Activated CD8-positive, alpha-beta memory T cell treated with anti-CD3 and anti-CD28 coated beads for 24 hours (primary cell): ENCODE data around the gene PRPF31.
"Not testable (repeated sequence)": the region's sequence is repeated elsewhere in the genome, so short reads cannot be mapped to it uniquely, and the experiment has no call there.

Source experiments
- DNase-seq: peaks from one replicate; pipeline ENCODE4 v3.0.0-alpha.2; 2020

Gene PRPF31

GRCh38 chr19:54115109-54116063 lies at the start of gene PRPF31, which contains the start of gene TFPT:
Gene PRPF31 (plus strand): TSS chr19:54115754. CDS start chr19:54118279, 2,525 bp downstream.
Gene TFPT (minus strand): TSS chr19:54115657. CDS start chr19:54115269, 388 bp downstream.
- peak; percentile 98 for DNase-seq

GRCh38 chr19:54069470-54069869 lies 46.1 kb upstream of the PRPF31 start:
- DNase-seq: no peak

- DNase-seq: no peak
These were observed 41.7 kb upstream of the PRPF31 start for GRCh38 chr19:54073829-54074228.

GRCh38 chr19:54074851-54075250 lies 40.7 kb upstream of the PRPF31 start:
- DNase-seq: no peak

- DNase-seq: no peak
These were observed 38.2 kb upstream of the PRPF31 start for GRCh38 chr19:54077334-54077733.

- no peak for DNase-seq
These were observed 34.5 kb upstream of the PRPF31 start, which contains the start of gene TARM1 for GRCh38 chr19:54081032-54081431. Gene TARM1 (minus strand): TSS chr19:54081365. CDS start chr19:54081340, 25 bp downstream.

GRCh38 chr19:54084410-54084809 lies 31.1 kb upstream of the PRPF31 start:
- no peak for DNase-seq

GRCh38 chr19:54094426-54095000 lies 21.0 kb upstream of the PRPF31 start:
- no peak for DNase-seq

- no peak for DNase-seq
These were observed 20.3 kb upstream of the PRPF31 start for GRCh38 chr19:54095136-54095858.

GRCh38 chr19:54095859-54096616 lies 19.5 kb upstream of the PRPF31 start:
- peak; percentile 80 for DNase-seq

GRCh38 chr19:54096617-54097106 lies 18.9 kb upstream of the PRPF31 start:
- DNase-seq: peak; percentile 70

- DNase-seq: no peak
These were observed 16.2 kb upstream of the PRPF31 start for GRCh38 chr19:54099190-54099902.

- DNase-seq: not testable (repeated sequence)
These were observed 15.7 kb upstream of the PRPF31 start for GRCh38 chr19:54099903-54100255.

- no peak for DNase-seq
These were observed 15.0 kb upstream of the PRPF31 start, which contains the start of gene OSCAR for GRCh38 chr19:54100561-54100960. Gene OSCAR (minus strand): TSS chr19:54100803. CDS start chr19:54100792, 11 bp downstream.

GRCh38 chr19:54102421-54103169 lies 13.0 kb upstream of the PRPF31 start, which contains the start of gene NDUFA3:
Gene NDUFA3 (plus strand): TSS chr19:54102855. CDS start chr19:54102879, 24 bp downstream.
- DNase-seq: peak; percentile 97

- DNase-seq: no peak
These were observed 10.4 kb upstream of the PRPF31 start for GRCh38 chr19:54104998-54105715.

- no peak for DNase-seq
These were observed 9.8 kb upstream of the PRPF31 start for GRCh38 chr19:54105796-54106195.

GRCh38 chr19:54106716-54107115 lies 8.8 kb upstream of the PRPF31 start:
- no peak for DNase-seq

GRCh38 chr19:54107876-54108490 lies 7.6 kb upstream of the PRPF31 start:
- DNase-seq: no peak
